GM23338 (cell line): ENCODE results near the gene SLCO4C1. TPM values are rescaled to one million over a fixed set of nuclear protein-coding genes. Genes with fewer than 3 reads are reported as not detected.

Experiments
- ATAC-seq: fragments of 200-7000 bp; cut with Tn5 transposase; 3 replicates; pipeline ENCODE4 v1.9.1; 2020
- DNase-seq: peaks from one replicate; pipeline ENCODE4 v3.0.0-alpha.2; 2015; ENCODE audit warnings: low spot score
- H2AFZ ChIP-seq: fragments of 200-600 bp; sonication (generic); 2 replicates; pipeline ENCODE4 v1.8.0; 2016; ENCODE audit warnings: antibody characterized with exemption, mild to moderate bottlenecking, moderate library complexity
- H3F3A ChIP-seq: fragments of 200-600 bp; sonication (generic); replicated peaks from 2 replicates; pipeline ENCODE4 v1.8.0; 2017; ENCODE audit warnings: antibody characterized with exemption, mixed run types, low read depth
- H3K27ac ChIP-seq: fragments of 200-600 bp; sonication (generic); 2 replicates; pipeline ENCODE4 v1.6.1; 2016; ENCODE audit warnings: low read depth
- H3K27me3 ChIP-seq: fragments of 200-600 bp; sonication (generic); 2 replicates; pipeline ENCODE4 v1.8.0; 2016; ENCODE audit warnings: mild to moderate bottlenecking, mixed run types, moderate library complexity; ENCODE audit not compliant: insufficient read depth
- H3K36me3 ChIP-seq: fragments of 200-600 bp; sonication (generic); 2 replicates; pipeline ENCODE4 v1.8.0; 2016; ENCODE audit warnings: mild to moderate bottlenecking; ENCODE audit not compliant: insufficient read depth
- H3K4me1 ChIP-seq: fragments of 200-600 bp; sonication (generic); 2 replicates; pipeline ENCODE4 v1.8.0; 2016; ENCODE audit warnings: mild to moderate bottlenecking, moderate library complexity; ENCODE audit not compliant: insufficient read depth
- H3K4me2 ChIP-seq: fragments of 200-600 bp; sonication (generic); 2 replicates; pipeline ENCODE4 v1.7.1; 2017; ENCODE audit warnings: mixed run types
- H3K4me3 ChIP-seq: fragments of 200-600 bp; sonication (generic); 2 replicates; pipeline ENCODE4 v1.6.1; 2016; ENCODE audit warnings: mixed run types
- H3K79me2 ChIP-seq: fragments of 200-600 bp; sonication (generic); replicated peaks from 2 replicates; pipeline ENCODE4 v1.8.0; 2017; ENCODE audit warnings: mild to moderate bottlenecking; ENCODE audit not compliant: insufficient read depth
- H3K9me2 ChIP-seq: fragments of 200-600 bp; sonication (generic); 2 replicates; pipeline ENCODE4 v1.8.0; 2017; ENCODE audit not compliant: insufficient read depth
- H4K20me1 ChIP-seq: fragments of 200-600 bp; sonication (generic); replicated peaks from 2 replicates; pipeline ENCODE4 v1.8.0; 2017; ENCODE audit warnings: mild to moderate bottlenecking; ENCODE audit not compliant: insufficient read depth
- H3K27ac Mint-ChIP-seq: 2 replicates; pipeline ENCODE4 v1.8.0; 2020; ENCODE audit warnings: inconsistent platforms, mild to moderate bottlenecking, moderate library complexity, mixed read lengths
- H3K27me3 Mint-ChIP-seq: 3 replicates; pipeline ENCODE4 v1.8.0; 2022; ENCODE audit warnings: low read depth, mild to moderate bottlenecking, moderate library complexity, mixed read lengths, inconsistent platforms; ENCODE audit not compliant: insufficient read depth, poor library complexity
- H3K36me3 Mint-ChIP-seq: 3 replicates; pipeline ENCODE4 v1.8.0; 2021; ENCODE audit warnings: low read depth, mild to moderate bottlenecking, inconsistent platforms, moderate library complexity, mixed read lengths
- H3K4me1 Mint-ChIP-seq: 3 replicates; pipeline ENCODE4 v1.8.0; 2020; ENCODE audit warnings: mild to moderate bottlenecking, inconsistent platforms, mixed read lengths
- H3K4me3 Mint-ChIP-seq: 3 replicates; pipeline ENCODE4 v1.8.0; 2021; ENCODE audit warnings: moderate library complexity, mild to moderate bottlenecking, inconsistent platforms, mixed read lengths
- H3K9me3 Mint-ChIP-seq: 3 replicates; pipeline ENCODE4 v1.8.0; 2020; ENCODE audit warnings: moderate library complexity, mild to moderate bottlenecking, inconsistent platforms, mixed read lengths
- CREB1 ChIP-seq: fragments of 250-450 bp; sonication (Bioruptor Pico); IDR thresholded peaks from 2 replicates; pipeline ENCODE4 v1.5.0; 2020; ENCODE audit warnings: low read depth, mild to moderate bottlenecking, moderate library complexity
- CTCF ChIP-seq, 2 experiments: fragments of 200-600 bp in 1 of 2; sonication (generic) in 1 of 2; conservative IDR thresholded peaks; 2 replicates each; pipeline versions ENCODE4 v1.5.1 to v1.6.1; 2016 to 2017; ENCODE audit warnings: antibody characterized with exemption in 2 of 2, low read depth in 2 of 2, mild to moderate bottlenecking in 2 of 2, moderate library complexity in 1 of 2
- EZH2 ChIP-seq: fragments of 200-600 bp; sonication (generic); IDR thresholded peaks from one replicate; pipeline ENCODE4 v1.8.0; 2017; ENCODE audit warnings: antibody characterized with exemption, mild to moderate bottlenecking, low read depth; ENCODE audit not compliant: unreplicated experiment
- EZH2phosphoT487 ChIP-seq: fragments of 200-600 bp; sonication (generic); IDR thresholded peaks from one replicate; pipeline ENCODE4 v1.8.1; 2018; ENCODE audit warnings: antibody characterized with exemption; ENCODE audit not compliant: unreplicated experiment
- JUNB ChIP-seq: IDR thresholded peaks from one replicate; pipeline ENCODE4 v1.6.1; 2016; ENCODE audit warnings: antibody characterized with exemption; ENCODE audit not compliant: unreplicated experiment
- NANOG ChIP-seq: IDR thresholded peaks from 2 replicates; pipeline ENCODE4 v1.6.1; 2016; ENCODE audit warnings: antibody characterized with exemption, borderline replicate concordance
- POLR2AphosphoS5 ChIP-seq: IDR thresholded peaks from 2 replicates; pipeline ENCODE4 v1.6.1; 2016; ENCODE audit warnings: antibody characterized with exemption, low read depth
- REST ChIP-seq: IDR thresholded peaks from one replicate; pipeline ENCODE4 v1.6.1; 2018; ENCODE audit warnings: antibody characterized with exemption; ENCODE audit not compliant: unreplicated experiment
- STAT1 ChIP-seq: IDR thresholded peaks from one replicate; pipeline ENCODE4 v1.6.1; 2016; ENCODE audit warnings: antibody characterized with exemption; ENCODE audit not compliant: unreplicated experiment
- ZNF114 ChIP-seq: fragments of 250-450 bp; sonication (Bioruptor Pico); IDR thresholded peaks from 2 replicates; pipeline ENCODE4 v1.5.0; 2020; ENCODE audit warnings: mild to moderate bottlenecking, moderate library complexity
- ZNF331 ChIP-seq: fragments of 250-450 bp; sonication (Bioruptor Pico); IDR thresholded peaks from 2 replicates; pipeline ENCODE4 v1.5.0; 2020; ENCODE audit warnings: low read depth, mild to moderate bottlenecking, moderate library complexity
- polyA plus RNA-seq: library from polyadenylated mRNA; unstranded; fragments of >200 nt; fragmentation: Nextera tagmentation; extraction: Ambion mirVana; gene quantifications from 2 replicates; pipeline ENCODE4 v1.2.1, GENCODE V29; 2016
- total RNA-seq: library from RNA; depleted of rRNA; stranded (reverse); fragments of >200 nt; shearing (Covaris generic); gene quantifications from 2 replicates; pipeline ENCODE4 v1.2.3, GENCODE V29; 2014
- TF ChIP-seq, protein P1 (sequence below): fragments of 250-450 bp; sonication (Bioruptor Pico); IDR thresholded peaks from 2 replicates; pipeline ENCODE4 v1.5.0; 2020; ENCODE audit warnings: mild to moderate bottlenecking, moderate library complexity
- TF ChIP-seq, protein P2 (sequence below): IDR thresholded peaks from 2 replicates; pipeline ENCODE4 v1.6.1; 2016; ENCODE audit warnings: antibody characterized with exemption

SLCO4C1 gene
- total and polyA plus RNA-seq, 2 experiments from 2014 or later = 2.4 to 6.7 TPM

DNA sequence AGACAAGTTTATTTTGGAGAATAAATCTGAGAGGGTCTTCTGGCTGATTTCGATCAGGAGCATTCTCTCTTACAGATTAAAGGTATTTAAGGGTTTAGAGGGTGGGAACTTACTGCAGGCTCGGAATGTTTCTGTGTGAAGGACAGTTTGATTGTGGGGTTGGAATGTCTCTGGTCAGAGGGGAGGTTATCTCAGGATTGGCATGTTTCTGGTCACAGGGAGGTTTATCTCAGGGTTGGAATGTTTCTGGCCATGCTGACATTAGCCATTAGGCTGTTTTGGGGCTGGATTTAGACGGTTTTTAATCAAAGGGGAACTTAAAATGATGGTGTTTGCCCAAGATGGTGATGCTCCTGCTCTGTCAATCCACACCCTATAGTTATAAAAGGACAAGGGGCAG lies 95.2 kb downstream of the SLCO4C1 start:
- TF ChIP-seq JUNB (no peak), EZH2 (no peak), STAT1 (no peak), REST (no peak), CTCF (conservative IDR thresholded peaks at IDR 0.05; ENCODE audit: low read depth in 2 of 2) (no peak), CREB1 (CRISPR knock-in tag) (no peak), ZNF331 (CRISPR knock-in tag) (no peak), ZNF114 (CRISPR knock-in tag) (no peak), NANOG (no peak), POLR2AphosphoS5 (no peak), EZH2phosphoT487 (no peak)
- TF ChIP-seq, protein P1, sequence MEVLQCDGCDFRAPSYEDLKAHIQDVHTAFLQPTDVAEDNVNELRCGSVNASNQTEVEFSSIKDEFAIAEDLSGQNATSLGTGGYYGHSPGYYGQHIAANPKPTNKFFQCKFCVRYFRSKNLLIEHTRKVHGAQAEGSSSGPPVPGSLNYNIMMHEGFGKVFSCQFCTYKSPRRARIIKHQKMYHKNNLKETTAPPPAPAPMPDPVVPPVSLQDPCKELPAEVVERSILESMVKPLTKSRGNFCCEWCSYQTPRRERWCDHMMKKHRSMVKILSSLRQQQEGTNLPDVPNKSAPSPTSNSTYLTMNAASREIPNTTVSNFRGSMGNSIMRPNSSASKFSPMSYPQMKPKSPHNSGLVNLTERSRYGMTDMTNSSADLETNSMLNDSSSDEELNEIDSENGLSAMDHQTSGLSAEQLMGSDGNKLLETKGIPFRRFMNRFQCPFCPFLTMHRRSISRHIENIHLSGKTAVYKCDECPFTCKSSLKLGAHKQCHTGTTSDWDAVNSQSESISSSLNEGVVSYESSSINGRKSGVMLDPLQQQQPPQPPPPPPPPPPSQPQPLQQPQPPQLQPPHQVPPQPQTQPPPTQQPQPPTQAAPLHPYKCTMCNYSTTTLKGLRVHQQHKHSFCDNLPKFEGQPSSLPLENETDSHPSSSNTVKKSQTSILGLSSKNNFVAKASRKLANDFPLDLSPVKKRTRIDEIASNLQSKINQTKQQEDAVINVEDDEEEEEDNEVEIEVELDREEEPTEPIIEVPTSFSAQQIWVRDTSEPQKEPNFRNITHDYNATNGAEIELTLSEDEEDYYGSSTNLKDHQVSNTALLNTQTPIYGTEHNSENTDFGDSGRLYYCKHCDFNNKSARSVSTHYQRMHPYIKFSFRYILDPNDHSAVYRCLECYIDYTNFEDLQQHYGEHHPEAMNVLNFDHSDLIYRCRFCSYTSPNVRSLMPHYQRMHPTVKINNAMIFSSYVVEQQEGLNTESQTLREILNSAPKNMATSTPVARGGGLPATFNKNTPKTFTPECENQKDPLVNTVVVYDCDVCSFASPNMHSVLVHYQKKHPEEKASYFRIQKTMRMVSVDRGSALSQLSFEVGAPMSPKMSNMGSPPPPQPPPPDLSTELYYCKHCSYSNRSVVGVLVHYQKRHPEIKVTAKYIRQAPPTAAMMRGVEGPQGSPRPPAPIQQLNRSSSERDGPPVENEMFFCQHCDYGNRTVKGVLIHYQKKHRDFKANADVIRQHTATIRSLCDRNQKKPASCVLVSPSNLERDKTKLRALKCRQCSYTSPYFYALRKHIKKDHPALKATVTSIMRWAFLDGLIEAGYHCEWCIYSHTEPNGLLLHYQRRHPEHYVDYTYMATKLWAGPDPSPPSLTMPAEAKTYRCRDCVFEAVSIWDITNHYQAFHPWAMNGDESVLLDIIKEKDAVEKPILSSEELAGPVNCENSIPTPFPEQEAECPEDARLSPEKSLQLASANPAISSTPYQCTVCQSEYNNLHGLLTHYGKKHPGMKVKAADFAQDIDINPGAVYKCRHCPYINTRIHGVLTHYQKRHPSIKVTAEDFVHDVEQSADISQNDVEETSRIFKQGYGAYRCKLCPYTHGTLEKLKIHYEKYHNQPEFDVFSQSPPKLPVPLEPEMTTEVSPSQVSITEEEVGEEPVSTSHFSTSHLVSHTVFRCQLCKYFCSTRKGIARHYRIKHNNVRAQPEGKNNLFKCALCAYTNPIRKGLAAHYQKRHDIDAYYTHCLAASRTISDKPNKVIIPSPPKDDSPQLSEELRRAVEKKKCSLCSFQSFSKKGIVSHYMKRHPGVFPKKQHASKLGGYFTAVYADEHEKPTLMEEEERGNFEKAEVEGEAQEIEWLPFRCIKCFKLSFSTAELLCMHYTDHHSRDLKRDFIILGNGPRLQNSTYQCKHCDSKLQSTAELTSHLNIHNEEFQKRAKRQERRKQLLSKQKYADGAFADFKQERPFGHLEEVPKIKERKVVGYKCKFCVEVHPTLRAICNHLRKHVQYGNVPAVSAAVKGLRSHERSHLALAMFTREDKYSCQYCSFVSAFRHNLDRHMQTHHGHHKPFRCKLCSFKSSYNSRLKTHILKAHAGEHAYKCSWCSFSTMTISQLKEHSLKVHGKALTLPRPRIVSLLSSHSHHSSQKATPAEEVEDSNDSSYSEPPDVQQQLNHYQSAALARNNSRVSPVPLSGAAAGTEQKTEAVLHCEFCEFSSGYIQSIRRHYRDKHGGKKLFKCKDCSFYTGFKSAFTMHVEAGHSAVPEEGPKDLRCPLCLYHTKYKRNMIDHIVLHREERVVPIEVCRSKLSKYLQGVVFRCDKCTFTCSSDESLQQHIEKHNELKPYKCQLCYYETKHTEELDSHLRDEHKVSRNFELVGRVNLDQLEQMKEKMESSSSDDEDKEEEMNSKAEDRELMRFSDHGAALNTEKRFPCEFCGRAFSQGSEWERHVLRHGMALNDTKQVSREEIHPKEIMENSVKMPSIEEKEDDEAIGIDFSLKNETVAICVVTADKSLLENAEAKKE (CRISPR knock-in tag) = no peak
- TF ChIP-seq, protein P2, sequence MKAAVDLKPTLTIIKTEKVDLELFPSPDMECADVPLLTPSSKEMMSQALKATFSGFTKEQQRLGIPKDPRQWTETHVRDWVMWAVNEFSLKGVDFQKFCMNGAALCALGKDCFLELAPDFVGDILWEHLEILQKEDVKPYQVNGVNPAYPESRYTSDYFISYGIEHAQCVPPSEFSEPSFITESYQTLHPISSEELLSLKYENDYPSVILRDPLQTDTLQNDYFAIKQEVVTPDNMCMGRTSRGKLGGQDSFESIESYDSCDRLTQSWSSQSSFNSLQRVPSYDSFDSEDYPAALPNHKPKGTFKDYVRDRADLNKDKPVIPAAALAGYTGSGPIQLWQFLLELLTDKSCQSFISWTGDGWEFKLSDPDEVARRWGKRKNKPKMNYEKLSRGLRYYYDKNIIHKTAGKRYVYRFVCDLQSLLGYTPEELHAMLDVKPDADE = no peak
- Histone ChIP-seq H3K79me2 (no peaks in the 10 kb centered on the region), H3K27me3 (no peaks in the 10 kb centered on the region), H3K36me3 (no peaks in the 10 kb centered on the region), H3K9me2 (no peaks in the 10 kb centered on the region), H3K4me2 (no peak overlapping the region), H2AFZ (no peak overlapping the region), H3K27ac (no peak overlapping the region), H3K4me1 (no peaks in the 10 kb centered on the region), H3F3A (no peaks in the 10 kb centered on the region), H3K4me3 (no peak overlapping the region), H4K20me1 (no peaks in the 10 kb centered on the region)
- peaks cover 2% of the 10 kb centered on the region; the same call in 2 of the 3 replicates for H3K9me3 Mint-ChIP-seq
- no peaks in the 10 kb centered on the region for H3K36me3 Mint-ChIP-seq
- no peaks in the 10 kb centered on the region for H3K4me1 Mint-ChIP-seq
- H3K4me3 Mint-ChIP-seq = no peak overlapping the region
- H3K27me3 Mint-ChIP-seq = peaks cover 4% of the 10 kb centered on the region
- no peak overlapping the region for H3K27ac Mint-ChIP-seq
- DNase-seq (no peak), ATAC-seq (no peak)
